CD4-positive, alpha-beta T cell treated with Interleukin-17A for 4 hours (primary cell): Measurements from ENCODE around the gene MRTFB.
A peak's percentile ranks its signal among the peaks of the same experiment; 100 is the strongest.
"Not testable (repeated sequence)": the region's sequence is repeated elsewhere in the genome, so short reads cannot be mapped to it uniquely, and the experiment has no call there.

Experiments
- DNase-seq: peaks from one replicate; pipeline ENCODE4 v3.0.0-alpha.2; 2020; ENCODE audit warnings: mixed read lengths

Gene MRTFB

GRCh38 chr16:14133907-14134306 lies 62.8 kb downstream of the MRTFB start:
- DNase-seq: no peak

- no peak for DNase-seq
These were observed 64.6 kb downstream of the MRTFB start for GRCh38 chr16:14135704-14136103.

GRCh38 chr16:14139872-14140271 lies 68.8 kb downstream of the MRTFB start:
- DNase-seq: no peak

GRCh38 chr16:14140923-14141322 lies 69.8 kb downstream of the MRTFB start:
- DNase-seq: no peak

GRCh38 chr16:14146445-14146844 lies 75.3 kb downstream of the MRTFB start:
- no peak for DNase-seq

- no peak for DNase-seq
These were observed 76.9 kb downstream of the MRTFB start for GRCh38 chr16:14148016-14148415.

GRCh38 chr16:14148569-14148968 lies 77.5 kb downstream of the MRTFB start:
- no peak for DNase-seq

- no peak for DNase-seq
These were observed 79.7 kb downstream of the MRTFB start for GRCh38 chr16:14150796-14151195.

- no peak for DNase-seq
These were observed 80.3 kb downstream of the MRTFB start for GRCh38 chr16:14151256-14152030.

- no peak for DNase-seq
These were observed 84.6 kb downstream of the MRTFB start for GRCh38 chr16:14155572-14156190.

- no peak for DNase-seq
These were observed 94.0 kb downstream of the MRTFB start for GRCh38 chr16:14164916-14165662.

GRCh38 chr16:14168146-14168545 lies 97.0 kb downstream of the MRTFB start:
- DNase-seq: no peak

- DNase-seq: no peak
These were observed 101.2 kb downstream of the MRTFB start for GRCh38 chr16:14172200-14172809.

- DNase-seq: no peak
These were observed 104.0 kb downstream of the MRTFB start for GRCh38 chr16:14175086-14175485.

GRCh38 chr16:14177704-14178103 lies 106.6 kb downstream of the MRTFB start:
- no peak for DNase-seq

GRCh38 chr16:14179116-14179515 lies 108.0 kb downstream of the MRTFB start:
- no peak for DNase-seq

- DNase-seq: no peak
These were observed 109.4 kb downstream of the MRTFB start for GRCh38 chr16:14180481-14180944.

GRCh38 chr16:14181371-14182050 lies 110.4 kb downstream of the MRTFB start:
- no peak for DNase-seq

GRCh38 chr16:14182999-14183398 lies 111.9 kb downstream of the MRTFB start:
- DNase-seq: no peak

- DNase-seq: not testable (repeated sequence)
These were observed 112.8 kb downstream of the MRTFB start for GRCh38 chr16:14183962-14184361.

- DNase-seq: peak; percentile 5
These were observed 115.1 kb downstream of the MRTFB start for GRCh38 chr16:14186007-14186794.

GRCh38 chr16:14186795-14187221 lies 115.7 kb downstream of the MRTFB start:
- no peak for DNase-seq
